SK-N-SH (cell line): Measurements from ENCODE around the gene STXBP6. TPM values are rescaled to one million over a fixed set of nuclear protein-coding genes. Genes with fewer than 3 reads are reported as not detected.

Experiments used
- CTCF ChIA-PET: fragments of 300-600, 350-600 bp; formaldehyde crosslinking; extraction: SDS; loops from one replicate; lab custom pipeline; 2021; lab: Yijun Ruan, JAX
- POLR2A ChIA-PET: fragments of 350-600 bp; sonication (Branson Sonifier 250); formaldehyde crosslinking; extraction: SDS; loops from one replicate; lab custom pipeline; 2020; ENCODE audit warnings: antibody characterized with exemption, inconsistent platforms; lab: Yijun Ruan, JAX
- DNase-seq: peaks from one replicate; pipeline ENCODE4 v3.0.0; 2012
- H2AFZ ChIP-seq: fragments of 200-600 bp; sonication (generic); 2 replicates; pipeline ENCODE4 v1.8.1; 2016; ENCODE audit warnings: antibody characterized with exemption, mild to moderate bottlenecking, low read depth
- H3F3A ChIP-seq: fragments of 200-600 bp; sonication (generic); replicated peaks from 2 replicates; pipeline ENCODE3; 2016; ENCODE audit warnings: antibody characterized with exemption, mild to moderate bottlenecking; ENCODE audit not compliant: insufficient read depth
- H3K27ac ChIP-seq, 2 experiments: fragments of 200-500 bp in 1 of 2; fragments of 200-600 bp in 1 of 2; sonication (Bioruptor generic) in 1 of 2; sonication (generic), shearing (Covaris generic) in 1 of 2; 2 replicates each; pipeline versions ENCODE4 v1.5.1 to v1.6.1; 2014 to 2016; ENCODE audit warnings: low read depth in 2 of 2, inconsistent platforms in 1 of 2, low read length in 1 of 2, mild to moderate bottlenecking in 1 of 2, mixed read lengths in 1 of 2
- H3K27me3 ChIP-seq: fragments of 200-600 bp; sonication (generic), shearing (Covaris generic); 2 replicates; pipeline ENCODE4 v1.6.1; 2016; ENCODE audit warnings: mixed run types; ENCODE audit not compliant: insufficient read depth
- H3K36me3 ChIP-seq, 2 experiments: fragments of 200-500 bp in 1 of 2; fragments of 200-600 bp in 1 of 2; sonication (Bioruptor generic) in 1 of 2; sonication (generic) in 1 of 2; replicated peaks in 1 of 2; 2 replicates each; pipeline versions ENCODE3 to v1.5.1; 2014 to 2016; ENCODE audit warnings: low read length in 1 of 2, mild to moderate bottlenecking in 1 of 2; ENCODE audit not compliant: insufficient read depth in 2 of 2, control insufficient read depth in 1 of 2
- H3K4me1 ChIP-seq, 2 experiments: fragments of 200-500 bp in 1 of 2; fragments of 200-600 bp in 1 of 2; sonication (Bioruptor generic) in 1 of 2; sonication (generic), shearing (Covaris generic) in 1 of 2; 2 replicates each; pipeline versions ENCODE4 v1.5.1 to v1.6.1; 2014 to 2016; ENCODE audit warnings: low read depth in 1 of 2, low read length in 1 of 2, mixed run types in 1 of 2; ENCODE audit not compliant: insufficient read depth in 2 of 2, control insufficient read depth in 1 of 2
- H3K4me2 ChIP-seq: fragments of 200-600 bp; sonication (generic), shearing (Covaris generic); 2 replicates; pipeline ENCODE4 v1.6.1; 2017; ENCODE audit warnings: mixed run types
- H3K4me3 ChIP-seq, 2 experiments: fragments of 200-500 bp in 1 of 2; fragments of 200-600 bp in 1 of 2; sonication (Bioruptor generic) in 1 of 2; sonication (generic), shearing (Covaris generic) in 1 of 2; 2 replicates each; pipeline versions ENCODE4 v1.5.1 to v1.8.1; 2014 to 2016; ENCODE audit warnings: low read depth in 2 of 2, inconsistent platforms in 1 of 2, low read length in 1 of 2, mild to moderate bottlenecking in 1 of 2, mixed read lengths in 1 of 2, moderate library complexity in 1 of 2
- H3K79me2 ChIP-seq: fragments of 200-600 bp; sonication (generic); 2 replicates; pipeline ENCODE4 v1.8.1; 2017; ENCODE audit warnings: mild to moderate bottlenecking; ENCODE audit not compliant: insufficient read depth
- H3K9ac ChIP-seq: fragments of 200-600 bp; sonication (generic); 2 replicates; pipeline ENCODE4 v1.6.1; 2017; ENCODE audit warnings: mixed run types
- H3K9me2 ChIP-seq: fragments of 200-600 bp; sonication (generic); 2 replicates; pipeline ENCODE4 v1.6.1; 2017; ENCODE audit warnings: mixed run types
- H3K9me3 ChIP-seq: fragments of 200-600 bp; sonication (generic); 2 replicates; pipeline ENCODE4 v1.6.1; 2017; ENCODE audit warnings: mixed run types, mild to moderate bottlenecking, moderate library complexity
- H4K20me1 ChIP-seq: fragments of 200-600 bp; sonication (generic); 2 replicates; pipeline ENCODE4 v1.6.1; 2017; ENCODE audit warnings: mild to moderate bottlenecking, mixed run types; ENCODE audit not compliant: insufficient read depth
- CHD2 ChIP-seq: fragments of 150-350 bp; IDR thresholded peaks from 2 replicates; pipeline ENCODE4 v1.6.1; 2018; ENCODE audit warnings: low read length; ENCODE audit not compliant: partially characterized antibody
- ELF1 ChIP-seq: IDR thresholded peaks from 2 replicates; pipeline ENCODE4 v1.4.0; 2012
- EP300 ChIP-seq, 2 experiments: IDR thresholded peaks; 2 replicates each; pipeline versions ENCODE4 v1.4.0 to v1.6.1; 2012; ENCODE audit warnings: borderline replicate concordance in 1 of 2, low read depth in 1 of 2, low read length in 1 of 2
- EZH2phosphoT487 ChIP-seq: fragments of 200-600 bp; sonication (generic); IDR thresholded peaks from 2 replicates; pipeline ENCODE4 v1.6.1; 2017; ENCODE audit warnings: low read depth, mixed run types, mild to moderate bottlenecking, antibody characterized with exemption, moderate library complexity, borderline replicate concordance
- FOSL2 ChIP-seq: IDR thresholded peaks from 2 replicates; pipeline ENCODE4 v1.4.0; 2012; ENCODE audit warnings: low read depth, mild to moderate bottlenecking, moderate library complexity, borderline replicate concordance
- FOXM1 ChIP-seq: IDR thresholded peaks from 2 replicates; pipeline ENCODE4 v1.4.0; 2012; ENCODE audit warnings: low read depth, mild to moderate bottlenecking
- NRF1 ChIP-seq: IDR thresholded peaks from 2 replicates; pipeline ENCODE4 v1.6.1; 2012; ENCODE audit warnings: low read depth, mild to moderate bottlenecking, low read length
- POLR2AphosphoS5 ChIP-seq: IDR thresholded peaks from 2 replicates; pipeline ENCODE4 v1.6.1; 2012; ENCODE audit warnings: low read depth, low read length
- RAD21 ChIP-seq: IDR thresholded peaks from 2 replicates; pipeline ENCODE4 v1.6.1; 2012; ENCODE audit warnings: mild to moderate bottlenecking, low read length
- RCOR1 ChIP-seq: fragments of 150-350 bp; IDR thresholded peaks from 2 replicates; pipeline ENCODE4 v1.6.1; 2017; ENCODE audit warnings: antibody characterized with exemption, low read length
- REST ChIP-seq: IDR thresholded peaks from 2 replicates; pipeline ENCODE4 v1.6.1; 2012; ENCODE audit warnings: mild to moderate bottlenecking, low read depth, low read length, moderate library complexity
- RXRA ChIP-seq: IDR thresholded peaks from 2 replicates; pipeline ENCODE4 v1.4.0; 2012; ENCODE audit warnings: low read depth, mild to moderate bottlenecking, borderline replicate concordance
- SIN3A ChIP-seq: IDR thresholded peaks from 2 replicates; pipeline ENCODE4 v1.6.1; 2012; ENCODE audit warnings: low read depth, mild to moderate bottlenecking, low read length, moderate library complexity, borderline replicate concordance
- SMC3 ChIP-seq: IDR thresholded peaks from 2 replicates; pipeline ENCODE4 v1.6.1; 2012; ENCODE audit warnings: low read depth, low read length, improper control_type of control experiment
- TEAD4 ChIP-seq: IDR thresholded peaks from 2 replicates; pipeline ENCODE4 v1.4.0; 2012; ENCODE audit warnings: mild to moderate bottlenecking, borderline replicate concordance; ENCODE audit not compliant: insufficient read depth
- WGBS: methylation state at CpG from one replicate; pipeline ENCODE4 v1.1.6; 2017; ENCODE audit warnings: low lambda C conversion rate; 5-methylcytosine and 5-hydroxymethylcytosine counted together
- polyA plus RNA-seq, 3 experiments: library from polyadenylated mRNA; depleted of rRNA; stranded (reverse); fragments of >200 nt; gene quantifications; 2 replicates each; pipeline ENCODE4 v1.2.3, GENCODE V29; 2012
- TF ChIP-seq, protein P1 (sequence below): IDR thresholded peaks from 2 replicates; pipeline ENCODE4; 2012

STXBP6 gene
- polyA plus RNA-seq, 1 of the 3 experiments (the other 2 are of a cell fraction): 0.16 TPM

GRCh38 chr14:24999157-24999556 is 50.8 kb downstream of the STXBP6 start:
- TF ChIP-seq SIN3A: no peak
- TF ChIP-seq SMC3: no peak
- TF ChIP-seq NRF1: no peak
- no peak for TF ChIP-seq RCOR1
- no peak for TF ChIP-seq TEAD4
- Histone ChIP-seq H3K36me3 (no peaks in the 10 kb centered on the region), H3K4me2 (no peak overlapping the region), H3K9me2 (no peaks in the 10 kb centered on the region), H2AFZ (no peak overlapping the region), H3K4me3 (no peak overlapping the region), H3F3A (no peaks in the 10 kb centered on the region), H3K79me2 (no peaks in the 10 kb centered on the region), H3K9me3 (no peaks in the 10 kb centered on the region), H3K27me3 (no peaks in the 10 kb centered on the region; the same call in 1 of the 2 replicates), H4K20me1 (no peaks in the 10 kb centered on the region), H3K9ac (no peak overlapping the region), H3K4me1 (no peaks in the 10 kb centered on the region), H3K27ac (no peak overlapping the region)
- ChIA-PET POLR2A (no interaction called here), CTCF (no interaction called here)
- 11% methylated on average over 4 of the region's 4 CpGs for WGBS
- no peak for DNase-seq

DNA sequence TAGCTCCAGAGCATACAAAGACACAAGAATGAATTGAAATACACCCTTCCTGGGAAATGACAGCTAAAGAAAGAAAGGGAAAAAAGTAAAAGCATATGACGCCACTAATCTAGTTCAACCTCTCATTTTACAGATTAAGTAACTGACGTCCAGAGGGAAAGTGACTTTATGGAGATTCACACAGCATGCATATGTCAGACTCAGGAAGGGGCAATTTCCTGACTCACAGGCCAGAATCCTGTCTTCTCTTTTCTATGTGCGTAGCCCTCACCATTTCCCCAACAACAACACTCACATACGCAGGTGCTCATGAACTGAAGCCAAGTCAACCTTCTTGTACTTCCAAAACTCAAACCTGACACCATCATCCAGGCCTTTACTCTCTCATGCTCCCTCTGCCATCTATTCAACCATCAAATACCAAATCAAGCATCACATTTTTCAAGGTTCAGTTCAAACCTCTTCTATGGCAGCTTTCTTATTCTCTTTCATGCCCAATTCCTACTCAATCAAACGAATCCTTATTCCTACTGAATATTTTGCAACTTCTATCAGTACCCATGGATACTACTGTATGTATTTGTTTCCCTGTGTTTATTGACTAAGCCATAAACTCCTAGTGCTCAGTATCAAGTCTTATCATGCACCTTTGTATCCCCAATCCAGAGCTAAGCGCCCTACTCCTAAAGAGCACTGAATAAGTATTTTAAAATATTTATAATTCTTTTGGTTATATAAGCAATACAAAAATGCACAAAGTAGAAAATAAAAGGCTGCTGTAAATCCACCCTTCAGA is 52.8 kb downstream of the STXBP6 start:
- 6% methylated on average over 6 of the region's 6 CpGs for WGBS
- H3K9me3 ChIP-seq: no peaks in the 10 kb centered on the region
- no peak overlapping the region for H2AFZ ChIP-seq
- H3K9me2 ChIP-seq: no peaks in the 10 kb centered on the region
- H3K9ac ChIP-seq: no peak overlapping the region
- no peaks in the 10 kb centered on the region for H3F3A ChIP-seq
- H3K4me2 ChIP-seq: no peak overlapping the region
- ChIA-PET POLR2A (no interaction called here), CTCF (interaction anchor here (0.8 kb wide), 1 partner anchor 43 kb away, joined by 4 read pairs; no protein-coding TSS in a partner anchor)
- H3K79me2 ChIP-seq: no peaks in the 10 kb centered on the region
- no peak for DNase-seq
- no peaks in the 10 kb centered on the region for H3K36me3 ChIP-seq
- H4K20me1 ChIP-seq: no peaks in the 10 kb centered on the region
- H3K27me3 ChIP-seq: no peaks in the 10 kb centered on the region; the same call in 1 of the 2 replicates
- TF ChIP-seq EZH2phosphoT487 (no peak), ELF1 (no peak), RXRA (no peak), TEAD4 (no peak)
- H3K27ac ChIP-seq: no peak overlapping the region
- no peak overlapping the region for H3K4me3 ChIP-seq
- H3K4me1 ChIP-seq: no peaks in the 10 kb centered on the region

GRCh38 chr14:24995016-24995415 is 54.9 kb downstream of the STXBP6 start:
- DNase-seq: no peak
- H3K9me2 ChIP-seq: no peaks in the 10 kb centered on the region
- ChIA-PET CTCF (interaction anchor here (1.5 kb wide), 1 partner anchor 10 kb away, joined by 3 read pairs; no protein-coding TSS in a partner anchor), POLR2A (no interaction called here)
- WGBS: 9% methylated on average over 4 of the region's 4 CpGs
- no peaks in the 10 kb centered on the region for H3K4me1 ChIP-seq
- H3K4me3 ChIP-seq: no peak overlapping the region
- no peaks in the 10 kb centered on the region for H3F3A ChIP-seq
- no peak overlapping the region for H2AFZ ChIP-seq
- no peaks in the 10 kb centered on the region for H4K20me1 ChIP-seq
- H3K27ac ChIP-seq: no peak overlapping the region
- H3K79me2 ChIP-seq: no peaks in the 10 kb centered on the region
- no peak overlapping the region for H3K4me2 ChIP-seq
- TF ChIP-seq EZH2phosphoT487 (no peak), FOSL2 (no peak), POLR2AphosphoS5 (no peak), RXRA (no peak), RAD21 (no peak), EP300 (IDR thresholded peaks at IDR 0.05; ENCODE audit: borderline replicate concordance in 1 of 2, low read depth in 1 of 2, low read length in 1 of 2) (no peak), SIN3A (no peak), CHD2 (no peak), REST (no peak), FOXM1 (no peak)
- TF ChIP-seq, protein P1, sequence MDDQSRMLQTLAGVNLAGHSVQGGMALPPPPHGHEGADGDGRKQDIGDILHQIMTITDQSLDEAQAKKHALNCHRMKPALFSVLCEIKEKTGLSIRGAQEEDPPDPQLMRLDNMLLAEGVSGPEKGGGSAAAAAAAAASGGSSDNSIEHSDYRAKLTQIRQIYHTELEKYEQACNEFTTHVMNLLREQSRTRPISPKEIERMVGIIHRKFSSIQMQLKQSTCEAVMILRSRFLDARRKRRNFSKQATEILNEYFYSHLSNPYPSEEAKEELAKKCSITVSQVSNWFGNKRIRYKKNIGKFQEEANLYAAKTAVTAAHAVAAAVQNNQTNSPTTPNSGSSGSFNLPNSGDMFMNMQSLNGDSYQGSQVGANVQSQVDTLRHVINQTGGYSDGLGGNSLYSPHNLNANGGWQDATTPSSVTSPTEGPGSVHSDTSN: no peak
- no peaks in the 10 kb centered on the region for H3K36me3 ChIP-seq
- no peaks in the 10 kb centered on the region for H3K9me3 ChIP-seq
- H3K27me3 ChIP-seq: no peaks in the 10 kb centered on the region; the same call in 1 of the 2 replicates
- no peak overlapping the region for H3K9ac ChIP-seq
